ENCODE data around the gene USP16.
A peak's percentile ranks its signal among the peaks of the same experiment; 100 is the strongest.

USP16 gene

GRCh38 chr21:28991861-28992525 is 32.5 kb upstream of the USP16 start:
- 0% methylated on average over 4 of the region's 14 CpGs for WGBS (ENCODE audit: insufficient coverage)
- CTCF ChIA-PET: interaction anchor here (1.1 to 1.8 kb wide), 4 partner anchors 11 to 79 kb away, joined by 3 to 5 read pairs (median 4); partner anchors contain the start of gene USP16
- Histone ChIP-seq H3K4me3 (ENCODE audit: control insufficient read depth in 1 of 7, extremely low read depth in 1 of 7, insufficient read depth in 4 of 7, low read depth in 2 of 7, low read length in 6 of 7) (peak overlapping the region; percentile 66 to 99 (median 96)), H3K36me3 (ENCODE audit: control insufficient read depth in 4 of 4, insufficient read depth in 4 of 4, low read length in 3 of 4) (no peaks in the 10 kb centered on the region), H3K9me3 (ENCODE audit: control extremely low read depth in 1 of 5, control insufficient read depth in 4 of 5, insufficient read depth in 2 of 5, low read depth in 1 of 5, low read length in 4 of 5) (no peaks in the 10 kb centered on the region), H3K4me1 (ENCODE audit: control extremely low read depth in 1 of 4, control insufficient read depth in 4 of 4, insufficient read depth in 4 of 4, low read length in 3 of 4) (peaks cover 14 to 28% (median 21%) of the 10 kb centered on the region in 4 experiments), H3K27ac (ENCODE audit: insufficient read depth in 1 of 2, low read depth in 1 of 2, low read length in 2 of 2, poor library complexity in 1 of 2, severe bottlenecking in 2 of 2) (peak overlapping the region; percentile 61 to 87), H3K27me3 (replicated peaks in 2 of 5; ENCODE audit: control insufficient read depth in 4 of 5, insufficient read depth in 5 of 5, low read length in 4 of 5) (no peaks in the 10 kb centered on the region)
- DNase-seq: peak in 2 of 3 donors; percentile 6 to 17
- POLR2A ChIA-PET: interaction anchor here (0.5 to 2.2 kb wide), 5 partner anchors 11 to 152 kb away, joined by 3 to 7 read pairs (median 5); partner anchors contain the start of genes RWDD2B and USP16

GRCh38 chr21:28992526-28993292 is 31.8 kb upstream of the USP16 start, which contains the start of gene LTN1:
TSS of gene LTN1 (minus strand) at chr21:28992877. CDS start at chr21:28992805, 72 bp downstream.
- Histone ChIP-seq H3K36me3 (ENCODE audit: control insufficient read depth in 4 of 4, insufficient read depth in 4 of 4, low read length in 3 of 4) (no peaks in the 10 kb centered on the region), H3K27me3 (replicated peaks in 2 of 5; ENCODE audit: control insufficient read depth in 4 of 5, insufficient read depth in 5 of 5, low read length in 4 of 5) (no peaks in the 10 kb centered on the region), H3K9me3 (ENCODE audit: control extremely low read depth in 1 of 5, control insufficient read depth in 4 of 5, insufficient read depth in 2 of 5, low read depth in 1 of 5, low read length in 4 of 5) (no peaks in the 10 kb centered on the region), H3K4me3 (ENCODE audit: control insufficient read depth in 1 of 7, extremely low read depth in 1 of 7, insufficient read depth in 4 of 7, low read depth in 2 of 7, low read length in 6 of 7) (peak within 1 kb of the TSS; percentile 66 to 99 (median 96)), H3K27ac (ENCODE audit: insufficient read depth in 1 of 2, low read depth in 1 of 2, low read length in 2 of 2, poor library complexity in 1 of 2, severe bottlenecking in 2 of 2) (peak within 1 kb of the TSS; percentile 70 to 91), H3K4me1 (ENCODE audit: control extremely low read depth in 1 of 4, control insufficient read depth in 4 of 4, insufficient read depth in 4 of 4, low read length in 3 of 4) (peaks cover 14 to 28% (median 21%) of the 10 kb centered on the region in 4 experiments)
- ChIA-PET POLR2A (interaction anchor here (0.5 to 2.2 kb wide), 7 partner anchors 10 to 692 kb away, joined by 3 to 7 read pairs (median 4); partner anchors contain the start of genes RWDD2B and USP16), CTCF (interaction anchor here (1.0 to 1.8 kb wide), 5 partner anchors 10 to 79 kb away, joined by 3 to 5 read pairs (median 4); partner anchors contain the start of gene USP16)
- peak; percentile 100 for DNase-seq
- WGBS (ENCODE audit: insufficient coverage): 0% methylated on average over 42 of the region's 43 CpGs

- CTCF ChIA-PET: interaction anchor here (1.0 to 1.8 kb wide), 5 partner anchors 9 to 78 kb away, joined by 4 to 6 read pairs (median 5); no protein-coding TSS in a partner anchor
- Histone ChIP-seq H3K27ac (ENCODE audit: insufficient read depth in 1 of 2, low read depth in 1 of 2, low read length in 2 of 2, poor library complexity in 1 of 2, severe bottlenecking in 2 of 2) (peak overlapping the region; percentile 70 to 91), H3K36me3 (ENCODE audit: control insufficient read depth in 4 of 4, insufficient read depth in 4 of 4, low read length in 3 of 4) (no peaks in the 10 kb centered on the region), H3K9me3 (ENCODE audit: control extremely low read depth in 1 of 5, control insufficient read depth in 4 of 5, insufficient read depth in 2 of 5, low read depth in 1 of 5, low read length in 4 of 5) (no peaks in the 10 kb centered on the region), H3K4me1 (ENCODE audit: control extremely low read depth in 1 of 4, control insufficient read depth in 4 of 4, insufficient read depth in 4 of 4, low read length in 3 of 4) (peaks cover 14 to 28% (median 21%) of the 10 kb centered on the region in 4 experiments), H3K27me3 (replicated peaks in 2 of 5; ENCODE audit: control insufficient read depth in 4 of 5, insufficient read depth in 5 of 5, low read length in 4 of 5) (no peaks in the 10 kb centered on the region), H3K4me3 (ENCODE audit: control insufficient read depth in 1 of 7, extremely low read depth in 1 of 7, insufficient read depth in 4 of 7, low read depth in 2 of 7, low read length in 6 of 7) (peak overlapping the region in 6 of 7 experiments; percentile 28 to 99 (median 94))
- no peak for DNase-seq
- no CpG with 5 or more reads among the region's 4 CpGs for WGBS (ENCODE audit: insufficient coverage)
- POLR2A ChIA-PET: interaction anchor here (1.0 to 2.2 kb wide), 3 partner anchors 10 to 31 kb away, joined by 5 to 7 read pairs (median 7); partner anchors contain the start of genes RWDD2B and USP16
Measured at GRCh38 chr21:28993293-28993629, 31.2 kb upstream of the USP16 start.

- H3K27me3 ChIP-seq (replicated peaks in 2 of 5; ENCODE audit: control insufficient read depth in 4 of 5, insufficient read depth in 5 of 5, low read length in 4 of 5): no peaks in the 10 kb centered on the region
- H3K36me3 ChIP-seq (ENCODE audit: control insufficient read depth in 4 of 4, insufficient read depth in 4 of 4, low read length in 3 of 4): peaks cover 0 to 11% (median 2%) of the 10 kb centered on the region in 4 experiments
- no peaks in the 10 kb centered on the region for H3K9me3 ChIP-seq (ENCODE audit: control extremely low read depth in 1 of 5, control insufficient read depth in 4 of 5, insufficient read depth in 2 of 5, low read depth in 1 of 5, low read length in 4 of 5)
- CTCF ChIA-PET: interaction anchor here (0.6 to 1.7 kb wide), 5 partner anchors 9 to 22 kb away, joined by 3 to 6 read pairs (median 5); partner anchors contain the start of genes LTN1 and USP16
- peaks cover 0 to 14% (median 7%) of the 10 kb centered on the region in 4 experiments for H3K4me1 ChIP-seq (ENCODE audit: control extremely low read depth in 1 of 4, control insufficient read depth in 4 of 4, insufficient read depth in 4 of 4, low read length in 3 of 4)
- POLR2A ChIA-PET: interaction anchor here (0.5 to 1.6 kb wide), 4 partner anchors 10 to 631 kb away, joined by 3 to 7 read pairs (median 7); partner anchors contain the start of genes LTN1, RWDD2B and USP16
- H3K4me3 ChIP-seq (ENCODE audit: control insufficient read depth in 1 of 7, extremely low read depth in 1 of 7, insufficient read depth in 4 of 7, low read depth in 2 of 7, low read length in 6 of 7): peak overlapping the region; percentile 52 to 94 (median 72)
- DNase-seq: peak; percentile 98
- H3K27ac ChIP-seq (ENCODE audit: insufficient read depth in 1 of 2, low read depth in 1 of 2, low read length in 2 of 2, poor library complexity in 1 of 2, severe bottlenecking in 2 of 2): peak overlapping the region; percentile 83 to 89
- under 1% methylated on average over 41 of the region's 41 CpGs for WGBS (ENCODE audit: insufficient coverage)
Measured at GRCh38 chr21:29002442-29003144, 21.9 kb upstream of the USP16 start.

GRCh38 chr21:29005696-29006095 is 18.8 kb upstream of the USP16 start:
- no peak for DNase-seq
- Histone ChIP-seq H3K4me1 (ENCODE audit: control extremely low read depth in 1 of 4, control insufficient read depth in 4 of 4, insufficient read depth in 4 of 4, low read length in 3 of 4) (peaks cover 0 to 14% (median 7%) of the 10 kb centered on the region in 4 experiments), H3K36me3 (ENCODE audit: control insufficient read depth in 4 of 4, insufficient read depth in 4 of 4, low read length in 3 of 4) (peaks cover 4 to 18% (median 6%) of the 10 kb centered on the region in 4 experiments), H3K4me3 (ENCODE audit: control insufficient read depth in 1 of 7, extremely low read depth in 1 of 7, insufficient read depth in 4 of 7, low read depth in 2 of 7, low read length in 6 of 7) (no peak overlapping the region), H3K27me3 (replicated peaks in 2 of 5; ENCODE audit: control insufficient read depth in 4 of 5, insufficient read depth in 5 of 5, low read length in 4 of 5) (no peaks in the 10 kb centered on the region), H3K27ac (ENCODE audit: insufficient read depth in 1 of 2, low read depth in 1 of 2, low read length in 2 of 2, poor library complexity in 1 of 2, severe bottlenecking in 2 of 2) (no peak overlapping the region), H3K9me3 (ENCODE audit: control extremely low read depth in 1 of 5, control insufficient read depth in 4 of 5, insufficient read depth in 2 of 5, low read depth in 1 of 5, low read length in 4 of 5) (no peaks in the 10 kb centered on the region)
- POLR2A ChIA-PET: no interaction called here
- no CpG with 5 or more reads among the region's 6 CpGs for WGBS (ENCODE audit: insufficient coverage)
- CTCF ChIA-PET: interaction anchor here (1.0 to 1.2 kb wide), 4 partner anchors 13 to 57 kb away, joined by 3 read pairs; partner anchors contain the start of genes RWDD2B and USP16

- ChIA-PET POLR2A (no interaction called here), CTCF (no interaction called here)
- Histone ChIP-seq H3K27me3 (replicated peaks in 2 of 5; ENCODE audit: control insufficient read depth in 4 of 5, insufficient read depth in 5 of 5, low read length in 4 of 5) (no peaks in the 10 kb centered on the region), H3K4me1 (ENCODE audit: control extremely low read depth in 1 of 4, control insufficient read depth in 4 of 4, insufficient read depth in 4 of 4, low read length in 3 of 4) (peaks cover 0 to 14% (median 7%) of the 10 kb centered on the region in 4 experiments), H3K9me3 (ENCODE audit: control extremely low read depth in 1 of 5, control insufficient read depth in 4 of 5, insufficient read depth in 2 of 5, low read depth in 1 of 5, low read length in 4 of 5) (no peaks in the 10 kb centered on the region), H3K36me3 (ENCODE audit: control insufficient read depth in 4 of 4, insufficient read depth in 4 of 4, low read length in 3 of 4) (peaks cover 4 to 18% (median 6%) of the 10 kb centered on the region in 4 experiments), H3K4me3 (ENCODE audit: control insufficient read depth in 1 of 7, extremely low read depth in 1 of 7, insufficient read depth in 4 of 7, low read depth in 2 of 7, low read length in 6 of 7) (no peak overlapping the region), H3K27ac (ENCODE audit: insufficient read depth in 1 of 2, low read depth in 1 of 2, low read length in 2 of 2, poor library complexity in 1 of 2, severe bottlenecking in 2 of 2) (no peak overlapping the region)
- no peak for DNase-seq
- WGBS (ENCODE audit: insufficient coverage): 90% methylated on average over 1 of the region's 3 CpGs
Measured at GRCh38 chr21:29007135-29007534, 17.3 kb upstream of the USP16 start.
